ENCODE results near the gene POLG. TPM values are rescaled to one million over a fixed set of nuclear protein-coding genes. Genes with fewer than 3 reads are reported as not detected.

The POLG gene
- polyA plus RNA-seq, 4 donors = 33.0 to 47.0 (median 39.0) TPM

- DNase-seq (no peak), FAIRE-seq (no peak)
- Histone ChIP-seq H3K27ac (ENCODE audit: low read depth in 1 of 3, low read length in 2 of 3) (no peak overlapping the region), H3K9me3 (ENCODE audit: control insufficient read depth in 2 of 2, insufficient read depth in 1 of 2, low read depth in 1 of 2, low read length in 1 of 2) (no peaks in the 10 kb centered on the region), H3K4me3 (ENCODE audit: low read depth in 1 of 3, low read length in 3 of 3) (no peak overlapping the region), H3K27me3 (ENCODE audit: control insufficient read depth in 3 of 3, insufficient read depth in 3 of 3, low read length in 3 of 3) (no peaks in the 10 kb centered on the region), H3K4me1 (ENCODE audit: control insufficient read depth in 3 of 3, insufficient read depth in 2 of 3, low read depth in 1 of 3, low read length in 2 of 3) (no peaks in the 10 kb centered on the region), H3K36me3 (ENCODE audit: control insufficient read depth in 3 of 3, insufficient read depth in 2 of 3, low read depth in 1 of 3, low read length in 3 of 3) (peaks cover 0 to 11% (median 0%) of the 10 kb centered on the region in 3 donors)
- WGBS, 3 donors = 93 to 96% (median 93%) methylated on average over 2 of the region's 2 CpGs
Measured at GRCh38 chr15:89303986-89304385, 30.6 kb downstream of the POLG start.

GRCh38 chr15:89301304-89302089, 33.1 kb downstream of the POLG start:
- no peaks in the 10 kb centered on the region for H3K4me1 ChIP-seq (ENCODE audit: control insufficient read depth in 3 of 3, insufficient read depth in 2 of 3, low read depth in 1 of 3, low read length in 2 of 3)
- H3K4me3 ChIP-seq (ENCODE audit: low read depth in 1 of 3, low read length in 3 of 3) = no peak overlapping the region
- FAIRE-seq (no peak), DNase-seq (no peak)
- H3K36me3 ChIP-seq (ENCODE audit: control insufficient read depth in 3 of 3, insufficient read depth in 2 of 3, low read depth in 1 of 3, low read length in 3 of 3) = peaks cover 0 to 9% (median 0%) of the 10 kb centered on the region in 3 donors
- H3K27ac ChIP-seq (ENCODE audit: low read depth in 1 of 3, low read length in 2 of 3) = no peak overlapping the region
- no peaks in the 10 kb centered on the region for H3K27me3 ChIP-seq (ENCODE audit: control insufficient read depth in 3 of 3, insufficient read depth in 3 of 3, low read length in 3 of 3)
- H3K9me3 ChIP-seq (ENCODE audit: control insufficient read depth in 2 of 2, insufficient read depth in 1 of 2, low read depth in 1 of 2, low read length in 1 of 2) = no peaks in the 10 kb centered on the region
- 83 to 89% (median 84%) methylated on average over 5 of the region's 5 CpGs for WGBS, 3 donors

- Histone ChIP-seq H3K4me1 (ENCODE audit: control insufficient read depth in 3 of 3, insufficient read depth in 2 of 3, low read depth in 1 of 3, low read length in 2 of 3) (no peaks in the 10 kb centered on the region), H3K4me3 (ENCODE audit: low read depth in 1 of 3, low read length in 3 of 3) (no peak overlapping the region), H3K27me3 (ENCODE audit: control insufficient read depth in 3 of 3, insufficient read depth in 3 of 3, low read length in 3 of 3) (no peaks in the 10 kb centered on the region), H3K27ac (ENCODE audit: low read depth in 1 of 3, low read length in 2 of 3) (no peak overlapping the region), H3K9me3 (ENCODE audit: control insufficient read depth in 2 of 2, insufficient read depth in 1 of 2, low read depth in 1 of 2, low read length in 1 of 2) (no peaks in the 10 kb centered on the region), H3K36me3 (ENCODE audit: control insufficient read depth in 3 of 3, insufficient read depth in 2 of 3, low read depth in 1 of 3, low read length in 3 of 3) (peaks cover 0 to 3% (median 0%) of the 10 kb centered on the region in 3 donors)
- DNase-seq (peak in 1 of 2 donors; percentile 12), FAIRE-seq (no peak)
Measured at GRCh38 chr15:89299896-89300295, 34.7 kb downstream of the POLG start.

GRCh38 chr15:89293012-89293411, 41.6 kb downstream of the POLG start:
- Histone ChIP-seq H3K27me3 (ENCODE audit: control insufficient read depth in 3 of 3, insufficient read depth in 3 of 3, low read length in 3 of 3) (no peaks in the 10 kb centered on the region), H3K36me3 (ENCODE audit: control insufficient read depth in 3 of 3, insufficient read depth in 2 of 3, low read depth in 1 of 3, low read length in 3 of 3) (peaks cover 0 to 8% (median 2%) of the 10 kb centered on the region in 3 donors), H3K27ac (ENCODE audit: low read depth in 1 of 3, low read length in 2 of 3) (no peak overlapping the region), H3K4me3 (ENCODE audit: low read depth in 1 of 3, low read length in 3 of 3) (no peak overlapping the region), H3K4me1 (ENCODE audit: control insufficient read depth in 3 of 3, insufficient read depth in 2 of 3, low read depth in 1 of 3, low read length in 2 of 3) (no peaks in the 10 kb centered on the region), H3K9me3 (ENCODE audit: control insufficient read depth in 2 of 2, insufficient read depth in 1 of 2, low read depth in 1 of 2, low read length in 1 of 2) (no peaks in the 10 kb centered on the region)
- DNase-seq = no peak
- 97% methylated on average over 2 of the region's 2 CpGs for WGBS, 3 donors
- FAIRE-seq = no peak

- Histone ChIP-seq H3K4me3 (ENCODE audit: low read depth in 1 of 3, low read length in 3 of 3) (no peak overlapping the region), H3K36me3 (ENCODE audit: control insufficient read depth in 3 of 3, insufficient read depth in 2 of 3, low read depth in 1 of 3, low read length in 3 of 3) (peaks cover 0 to 8% (median 2%) of the 10 kb centered on the region in 3 donors), H3K27me3 (ENCODE audit: control insufficient read depth in 3 of 3, insufficient read depth in 3 of 3, low read length in 3 of 3) (no peaks in the 10 kb centered on the region), H3K9me3 (ENCODE audit: control insufficient read depth in 2 of 2, insufficient read depth in 1 of 2, low read depth in 1 of 2, low read length in 1 of 2) (no peaks in the 10 kb centered on the region), H3K27ac (ENCODE audit: low read depth in 1 of 3, low read length in 2 of 3) (no peak overlapping the region), H3K4me1 (ENCODE audit: control insufficient read depth in 3 of 3, insufficient read depth in 2 of 3, low read depth in 1 of 3, low read length in 2 of 3) (no peaks in the 10 kb centered on the region)
- DNase-seq = no peak
- 85 to 90% (median 88%) methylated on average over 2 of the region's 2 CpGs for WGBS, 3 donors
- no peak for FAIRE-seq
Measured at GRCh38 chr15:89291934-89292438, 42.6 kb downstream of the POLG start.

GRCh38 chr15:89283201-89283600, 51.4 kb downstream of the POLG start:
- H3K36me3 ChIP-seq (ENCODE audit: control insufficient read depth in 3 of 3, insufficient read depth in 2 of 3, low read depth in 1 of 3, low read length in 3 of 3) = peaks cover 0 to 7% (median 0%) of the 10 kb centered on the region in 3 donors
- H3K4me3 ChIP-seq (ENCODE audit: low read depth in 1 of 3, low read length in 3 of 3) = no peak overlapping the region
- WGBS, 3 donors = 87 to 95% (median 91%) methylated on average over 4 of the region's 4 CpGs
- H3K27me3 ChIP-seq (ENCODE audit: control insufficient read depth in 3 of 3, insufficient read depth in 3 of 3, low read length in 3 of 3) = no peaks in the 10 kb centered on the region
- no peak for FAIRE-seq
- DNase-seq = no peak
- H3K9me3 ChIP-seq (ENCODE audit: control insufficient read depth in 2 of 2, insufficient read depth in 1 of 2, low read depth in 1 of 2, low read length in 1 of 2) = peaks cover 0 to 5% of the 10 kb centered on the region in 2 donors
- H3K27ac ChIP-seq (ENCODE audit: low read depth in 1 of 3, low read length in 2 of 3) = no peak overlapping the region
- no peaks in the 10 kb centered on the region for H3K4me1 ChIP-seq (ENCODE audit: control insufficient read depth in 3 of 3, insufficient read depth in 2 of 3, low read depth in 1 of 3, low read length in 2 of 3)

GRCh38 chr15:89282631-89283030, 52.0 kb downstream of the POLG start:
- 96 to 99% (median 99%) methylated on average over 4 of the region's 4 CpGs for WGBS, 3 donors
- Histone ChIP-seq H3K27me3 (ENCODE audit: control insufficient read depth in 3 of 3, insufficient read depth in 3 of 3, low read length in 3 of 3) (no peaks in the 10 kb centered on the region), H3K27ac (ENCODE audit: low read depth in 1 of 3, low read length in 2 of 3) (no peak overlapping the region), H3K4me1 (ENCODE audit: control insufficient read depth in 3 of 3, insufficient read depth in 2 of 3, low read depth in 1 of 3, low read length in 2 of 3) (no peaks in the 10 kb centered on the region), H3K4me3 (ENCODE audit: low read depth in 1 of 3, low read length in 3 of 3) (no peak overlapping the region), H3K36me3 (ENCODE audit: control insufficient read depth in 3 of 3, insufficient read depth in 2 of 3, low read depth in 1 of 3, low read length in 3 of 3) (peaks cover 0 to 7% (median 0%) of the 10 kb centered on the region in 3 donors), H3K9me3 (ENCODE audit: control insufficient read depth in 2 of 2, insufficient read depth in 1 of 2, low read depth in 1 of 2, low read length in 1 of 2) (peaks cover 0 to 5% of the 10 kb centered on the region in 2 donors)
- no peak for DNase-seq
- FAIRE-seq = no peak

GRCh38 chr15:89278307-89278706, 56.3 kb downstream of the POLG start:
- no peak overlapping the region for H3K27ac ChIP-seq (ENCODE audit: low read depth in 1 of 3, low read length in 2 of 3)
- no peaks in the 10 kb centered on the region for H3K27me3 ChIP-seq (ENCODE audit: control insufficient read depth in 3 of 3, insufficient read depth in 3 of 3, low read length in 3 of 3)
- DNase-seq = no peak
- no peak overlapping the region for H3K4me3 ChIP-seq (ENCODE audit: low read depth in 1 of 3, low read length in 3 of 3)
- no peaks in the 10 kb centered on the region for H3K4me1 ChIP-seq (ENCODE audit: control insufficient read depth in 3 of 3, insufficient read depth in 2 of 3, low read depth in 1 of 3, low read length in 2 of 3)
- no peak for FAIRE-seq
- H3K36me3 ChIP-seq (ENCODE audit: control insufficient read depth in 3 of 3, insufficient read depth in 2 of 3, low read depth in 1 of 3, low read length in 3 of 3) = peaks cover 0 to 4% (median 0%) of the 10 kb centered on the region in 3 donors
- no peaks in the 10 kb centered on the region for H3K9me3 ChIP-seq (ENCODE audit: control insufficient read depth in 2 of 2, insufficient read depth in 1 of 2, low read depth in 1 of 2, low read length in 1 of 2)
- WGBS, 3 donors = 74 to 82% (median 79%) methylated on average over 1 of the region's 1 CpG

Measured in small intestine (tissue), 7 donors.